ENCODE measurements around the gene PLAAT4. TPM values are rescaled to one million over a fixed set of nuclear protein-coding genes. Genes with fewer than 3 reads are reported as not detected.

PLAAT4 gene
- total and polyA plus RNA-seq, 2 of the 8 experiments (the other 6 are each of a cell fraction or from before 2014, with no cell fraction given) = 2.8 to 4.1 TPM

GRCh38 chr11:63590024-63590788 is 53.6 kb downstream of the PLAAT4 start:
- no peak for DNase-seq (ENCODE audit: low read depth in 1 of 2, low spot score in 2 of 2)
- Histone ChIP-seq H3K79me1 (ENCODE audit: low read depth, low read length) (peaks cover 4% of the 10 kb centered on the region; the same call in 1 of the 2 replicates), H2BK5ac (ENCODE audit: low read depth, low read length) (peak overlapping the region; percentile 24; the same call in 1 of the 2 replicates), H3K27me3 (replicated peaks in 1 of 4; ENCODE audit: control insufficient read depth in 3 of 4, extremely low read depth in 1 of 4, insufficient read depth in 3 of 4, low read length in 3 of 4) (no peaks in the 10 kb centered on the region), H3K23ac (ENCODE audit: insufficient read length) (no peak overlapping the region), H2BK120ac (replicated peaks; ENCODE audit: low read depth, low read length) (no peak overlapping the region), H4K20me1 (replicated peaks in 1 of 2; ENCODE audit: control insufficient read depth in 1 of 2, insufficient read depth in 2 of 2, low read length in 2 of 2) (peaks cover 0 to 6% of the 10 kb centered on the region in 2 experiments), H2BK12ac (ENCODE audit: low read depth, low read length) (no peak overlapping the region), H3K18ac (ENCODE audit: extremely low read depth, low read length) (no peak overlapping the region), H3K9ac (replicated peaks in 1 of 4; ENCODE audit: extremely low read depth in 1 of 4, low read depth in 3 of 4, low read length in 3 of 4) (no peak overlapping the region), H3K79me2 (ENCODE audit: control insufficient read depth in 1 of 2, insufficient read depth in 2 of 2, low read length in 2 of 2) (no peaks in the 10 kb centered on the region; a peak in 1 of 4 replicates), H3K9me3 (ENCODE audit: insufficient read depth in 2 of 2, low read depth in 1 of 2, low read length in 1 of 2) (no peaks in the 10 kb centered on the region), H3K23me2 (ENCODE audit: low read depth, low read length) (no peaks in the 10 kb centered on the region), H3K14ac (ENCODE audit: insufficient read length) (no peak overlapping the region), H2AFZ (ENCODE audit: low read length) (no peak overlapping the region), H3K4me2 (ENCODE audit: insufficient read depth in 1 of 2, low read depth in 2 of 2, low read length in 2 of 2) (no peak overlapping the region), H2BK15ac (ENCODE audit: low read length) (no peak overlapping the region), H3K36me3 (ENCODE audit: control insufficient read depth in 2 of 4, insufficient read depth in 4 of 4, low read length in 3 of 4) (peaks cover 6 to 52% (median 21%) of the 10 kb centered on the region in 4 experiments; a peak in 5 of 8 replicates), H2AK5ac (ENCODE audit: low read depth, low read length) (no peak overlapping the region), H3K56ac (replicated peaks; ENCODE audit: insufficient read length, low read depth, low read length) (no peak overlapping the region), H2BK20ac (ENCODE audit: low read length) (no peak overlapping the region), H3K4ac (replicated peaks; ENCODE audit: insufficient read length, low read depth, low read length) (no peak overlapping the region), H4K8ac (ENCODE audit: extremely low read depth, insufficient read depth, low read length) (no peak overlapping the region), H3K4me3 (ENCODE audit: extremely low read depth in 1 of 4, insufficient read depth in 2 of 4, low read depth in 3 of 4, low read length in 4 of 4) (no peak overlapping the region), H3K4me1 (replicated peaks in 1 of 4; ENCODE audit: control insufficient read depth in 3 of 4, insufficient read depth in 4 of 4, low read length in 3 of 4) (no peaks in the 10 kb centered on the region), H4K91ac (replicated peaks; ENCODE audit: insufficient read length, low read length) (no peak overlapping the region), H3K27ac (ENCODE audit: low read depth, low read length) (no peak overlapping the region), H4K5ac (ENCODE audit: insufficient read length, low read depth, low read length) (no peak overlapping the region)
- ChIA-PET CTCF (ENCODE audit: partially characterized antibody) (interaction anchor here (1.3 to 1.9 kb wide), 3 partner anchors 15 to 49 kb away, joined by 4 to 9 read pairs (median 6); no protein-coding TSS in a partner anchor), POLR2A (ENCODE audit: partially characterized antibody) (no interaction called here)
- no peak for FAIRE-seq
- 92% methylated on average over 18 of the region's 18 CpGs; no CpG with 5 or more reads in 1 of the 2 experiments for WGBS, 2 experiments (ENCODE audit: extremely low coverage in 1 of 2, insufficient coverage in 1 of 2, insufficient read length in 1 of 2, insufficient replicate concordance in 2 of 2, low coverage in 1 of 2, low lambda C conversion rate in 2 of 2, missing lambda C conversion rate in 1 of 2)
- TF ChIP-seq POU5F1 (IDR thresholded peaks at IDR 0.05; ENCODE audit: low read depth, low read length) (no peak), CTBP2 (IDR thresholded peaks at IDR 0.05; ENCODE audit: borderline replicate concordance, insufficient read depth, insufficient read length, low read length) (no peak), ASH2L (IDR thresholded peaks at IDR 0.05; ENCODE audit: low read length) (no peak)

All from H1 (cell line).